DOHH2 (cell line): Measurements from ENCODE around the gene ALDH5A1.

Source experiments
- H3F3A ChIP-seq: fragments of 200-600 bp; sonication (generic), shearing (Covaris generic); 2 replicates; pipeline ENCODE4 v1.6.0; 2016; ENCODE audit warnings: antibody characterized with exemption, mild to moderate bottlenecking; ENCODE audit not compliant: control insufficient read depth, insufficient read depth
- H3K27ac ChIP-seq: fragments of 200-600 bp; sonication (generic); 2 replicates; pipeline ENCODE4 v1.5.1; 2014; ENCODE audit warnings: low read depth, mild to moderate bottlenecking, low read length, moderate library complexity
- H3K27me3 ChIP-seq: fragments of 200-600 bp; sonication (generic); 2 replicates; pipeline ENCODE4 v1.6.1; 2014; ENCODE audit warnings: mild to moderate bottlenecking, low read length, mixed read lengths; ENCODE audit not compliant: control insufficient read depth
- H3K36me3 ChIP-seq: fragments of 200-600 bp; sonication (generic); 2 replicates; pipeline ENCODE4 v1.6.1; 2014; ENCODE audit warnings: mild to moderate bottlenecking, low read length, moderate library complexity, mixed read lengths; ENCODE audit not compliant: control insufficient read depth
- H3K4me1 ChIP-seq: fragments of 200-600 bp; sonication (generic); 2 replicates; pipeline ENCODE4 v1.6.1; 2014; ENCODE audit warnings: mild to moderate bottlenecking, low read length, mixed read lengths; ENCODE audit not compliant: control insufficient read depth
- H3K4me2 ChIP-seq: fragments of 200-600 bp; sonication (generic); 2 replicates; pipeline ENCODE4 v1.6.0; 2014; ENCODE audit warnings: mild to moderate bottlenecking, low read length, moderate library complexity
- H3K4me3 ChIP-seq: fragments of 200-600 bp; sonication (generic); 2 replicates; pipeline ENCODE4 v1.5.1; 2014; ENCODE audit warnings: mild to moderate bottlenecking, low read length, mixed read lengths
- H3K79me2 ChIP-seq: fragments of 200-600 bp; sonication (generic); 2 replicates; pipeline ENCODE4 v1.6.1; 2014; ENCODE audit warnings: mild to moderate bottlenecking, low read length, mixed read lengths; ENCODE audit not compliant: control insufficient read depth
- H3K9me2 ChIP-seq: fragments of 200-600 bp; sonication (generic); replicated peaks from 2 replicates; pipeline ENCODE4 v1.6.1; 2014; ENCODE audit warnings: mild to moderate bottlenecking, low read length, mixed read lengths; ENCODE audit not compliant: control insufficient read depth
- H3K9me3 ChIP-seq: fragments of 200-600 bp; sonication (generic); 2 replicates; pipeline ENCODE4 v1.6.1; 2014; ENCODE audit warnings: antibody characterized with exemption, low read length, mixed read lengths; ENCODE audit not compliant: control insufficient read depth, insufficient read depth
- H4K20me1 ChIP-seq: fragments of 200-600 bp; sonication (generic); 2 replicates; pipeline ENCODE4 v1.6.0; 2014; ENCODE audit warnings: low read depth, mild to moderate bottlenecking, antibody characterized with exemption, low read length, moderate library complexity; ENCODE audit not compliant: control insufficient read depth, insufficient read depth
- CTCF ChIP-seq: fragments of 200-600 bp; sonication (generic); IDR thresholded peaks from one replicate; pipeline ENCODE4 v1.5.1; 2014; ENCODE audit warnings: antibody characterized with exemption, mild to moderate bottlenecking, low read depth, low read length; ENCODE audit not compliant: poor library complexity, severe bottlenecking
- EZH2phosphoT487 ChIP-seq: fragments of 200-600 bp; sonication (generic); IDR thresholded peaks from 2 replicates; pipeline ENCODE4 v1.6.1; 2017; ENCODE audit warnings: borderline replicate concordance, mild to moderate bottlenecking, antibody characterized with exemption, low read length, moderate library complexity, mixed read lengths

ALDH5A1 gene

GRCh38 chr6:24535210-24535609 is 40.4 kb downstream of the ALDH5A1 start:
- peaks cover 19% of the 10 kb centered on the region for H3K36me3 ChIP-seq
- no peak overlapping the region for H3K4me3 ChIP-seq
- H3K4me1 ChIP-seq, result no peaks in the 10 kb centered on the region
- no peaks in the 10 kb centered on the region for H3F3A ChIP-seq
- H4K20me1 ChIP-seq, result no peaks in the 10 kb centered on the region
- H3K9me3 ChIP-seq, result no peaks in the 10 kb centered on the region
- no peaks in the 10 kb centered on the region for H3K9me2 ChIP-seq
- TF ChIP-seq EZH2phosphoT487, result no peak
- TF ChIP-seq CTCF, result no peak
- H3K27me3 ChIP-seq, result no peaks in the 10 kb centered on the region
- no peak overlapping the region for H3K27ac ChIP-seq
- no peaks in the 10 kb centered on the region for H3K79me2 ChIP-seq
- H3K4me2 ChIP-seq, result no peak overlapping the region

- Histone ChIP-seq H4K20me1 (no peaks in the 10 kb centered on the region), H3K4me2 (no peak overlapping the region), H3K9me3 (no peaks in the 10 kb centered on the region), H3K79me2 (no peaks in the 10 kb centered on the region), H3F3A (no peaks in the 10 kb centered on the region), H3K4me1 (no peaks in the 10 kb centered on the region), H3K27ac (no peak overlapping the region), H3K9me2 (no peaks in the 10 kb centered on the region), H3K36me3 (peaks cover 19% of the 10 kb centered on the region), H3K27me3 (no peaks in the 10 kb centered on the region), H3K4me3 (no peak overlapping the region)
- no peak for TF ChIP-seq CTCF
- TF ChIP-seq EZH2phosphoT487, result no peak
Observed at GRCh38 chr6:24536466-24536865, 41.7 kb downstream of the ALDH5A1 start.

GRCh38 chr6:24537082-24537699 is 42.4 kb downstream of the ALDH5A1 start:
- no peaks in the 10 kb centered on the region for H3K9me2 ChIP-seq
- no peaks in the 10 kb centered on the region for H3K9me3 ChIP-seq
- no peaks in the 10 kb centered on the region for H3K4me1 ChIP-seq
- H3K79me2 ChIP-seq, result no peaks in the 10 kb centered on the region
- no peaks in the 10 kb centered on the region for H3F3A ChIP-seq
- peaks cover 19% of the 10 kb centered on the region for H3K36me3 ChIP-seq
- H3K27ac ChIP-seq, result no peak overlapping the region
- H3K4me3 ChIP-seq, result no peak overlapping the region
- H4K20me1 ChIP-seq, result no peaks in the 10 kb centered on the region
- TF ChIP-seq EZH2phosphoT487 (no peak), CTCF (no peak)
- H3K4me2 ChIP-seq, result no peak overlapping the region
- H3K27me3 ChIP-seq, result no peaks in the 10 kb centered on the region
